K562 (cell line): ENCODE results near the gene SLC48A1. TPM values are rescaled to one million over a fixed set of nuclear protein-coding genes. Genes with fewer than 3 reads are reported as not detected.

ENCODE experiments used
- ARID3B ChIP-seq: fragments of 250-450 bp; sonication (Bioruptor Pico); IDR thresholded peaks from 2 replicates; pipeline ENCODE4 v1.4.0; 2020; ENCODE audit warnings: borderline replicate concordance
- E2F1 ChIP-seq: sonication (generic); formaldehyde crosslinking; IDR thresholded peaks from 2 replicates; pipeline ENCODE4 v1.8.1; 2023; ENCODE audit warnings: mild to moderate bottlenecking, missing genetic modification reagents, moderate library complexity
- ETS1 ChIP-seq: conservative IDR thresholded peaks from 2 replicates; pipeline ENCODE4 v1.6.1; 2011; ENCODE audit warnings: low read depth, mild to moderate bottlenecking, low read length; ENCODE audit not compliant: control insufficient read depth
- HDAC6 ChIP-seq: IDR thresholded peaks from 2 replicates; pipeline ENCODE4 v1.6.1; 2012; ENCODE audit warnings: low read depth, mild to moderate bottlenecking, control low read depth, inconsistent platforms, low read length, moderate library complexity
- HMGN3 ChIP-seq: IDR thresholded peaks from 2 replicates; pipeline ENCODE4 v1.6.1; 2011; ENCODE audit warnings: borderline replicate concordance, low read depth, mild to moderate bottlenecking, mixed read lengths, low read length; ENCODE audit not compliant: insufficient read length; ENCODE audit errors: extremely low read depth
- ILF3 ChIP-seq: fragments of 450-650 bp; IDR thresholded peaks from 2 replicates; pipeline ENCODE4 v1.6.1; 2018; ENCODE audit warnings: antibody characterized with exemption, mild to moderate bottlenecking, moderate library complexity, borderline replicate concordance
- MIER1 ChIP-seq: fragments of 450-650 bp; IDR thresholded peaks from 2 replicates; pipeline ENCODE4 v1.6.1; 2016; ENCODE audit warnings: antibody characterized with exemption, mild to moderate bottlenecking, low read depth
- NR4A1 ChIP-seq, 2 experiments: fragments of 250-450 bp in 1 of 2; fragments of 450-650 bp in 1 of 2; sonication (Bioruptor Pico) in 1 of 2; IDR thresholded peaks; 2 replicates each; pipeline versions ENCODE4 v1.4.0 to v1.6.1; 2016 to 2020; ENCODE audit warnings: mild to moderate bottlenecking in 2 of 2, missing compliant biosample characterization in 1 of 2, missing genetic modification characterization in 1 of 2, moderate library complexity in 1 of 2
- PREB ChIP-seq: sonication (generic); formaldehyde crosslinking; IDR thresholded peaks from 2 replicates; pipeline ENCODE4 v1.8.1; 2023; ENCODE audit warnings: mild to moderate bottlenecking, missing genetic modification reagents
- SIRT6 ChIP-seq: IDR thresholded peaks from one replicate; pipeline ENCODE4 v1.6.1; 2012; ENCODE audit warnings: low read depth, mild to moderate bottlenecking, control low read depth, inconsistent platforms, low read length, moderate library complexity
- TAF15 ChIP-seq: fragments of 200-400 bp; formaldehyde crosslinking; IDR thresholded peaks from 2 replicates; pipeline ENCODE4 v1.6.1; 2017; ENCODE audit warnings: mild to moderate bottlenecking, low read depth, low read length, moderate library complexity
- TFAM ChIP-seq: fragments of 250-450 bp; sonication (Bioruptor Pico); conservative IDR thresholded peaks from 2 replicates; pipeline ENCODE4 v1.5.0; 2021; ENCODE audit warnings: mild to moderate bottlenecking, moderate library complexity
- ZBTB8A ChIP-seq: fragments of 450-650 bp; IDR thresholded peaks from 2 replicates; pipeline ENCODE4 v1.6.1; 2018; ENCODE audit warnings: mild to moderate bottlenecking, moderate library complexity; ENCODE audit not compliant: partially characterized antibody
- ZC3H11A ChIP-seq: IDR thresholded peaks from 2 replicates; pipeline ENCODE4 v1.6.1; 2012; ENCODE audit warnings: low read depth, low read length, improper control_type of control experiment
- ZNF212 ChIP-seq: fragments of 450-650 bp; formaldehyde crosslinking; IDR thresholded peaks from 2 replicates; pipeline ENCODE4 v1.4.0; 2020; ENCODE audit warnings: mild to moderate bottlenecking
- ZNF354B ChIP-seq: fragments of 250-450 bp; sonication (Bioruptor Pico); IDR thresholded peaks from 2 replicates; pipeline ENCODE4 v1.4.0; 2020
- polyA plus RNA-seq, 8 experiments: library from polyadenylated mRNA; depleted of rRNA in 4 of 8; stranded (reverse) in 5 of 8; unstranded in 3 of 8; fragments of >200 nt; fragmentation: Nextera tagmentation in 2 of 8; fragmentation: Illumina TruSeq in 1 of 8; extraction: Ambion mirVana in 2 of 8; extraction: Trizol in 1 of 8; gene quantifications; 2 replicates each; pipeline versions ENCODE4 v1.2.1 to v1.2.3, GENCODE V29; 2011 to 2014; ENCODE audit warnings: inconsistent platforms in 1 of 8, missing spikeins in 1 of 8
- total RNA-seq, 7 experiments: library from RNA; depleted of rRNA in 6 of 7; stranded (reverse); fragments of >200 nt in 6 of 7; fragmentation: Illumina TruSeq in 2 of 7; extraction: Trizol in 2 of 7; gene quantifications; 2 replicates each; pipeline versions ENCODE4 v1.2.1 to v1.2.3, GENCODE V29; 2011 to 2021; ENCODE audit warnings: low replicate concordance in 1 of 7

SLC48A1 gene
- total and polyA plus RNA-seq, 9 of the 15 experiments (the other 6 are each of a cell fraction or from before 2014, with no cell fraction given), result 10.7 to 37.5 (median 18.7) TPM

- TF ChIP-seq TFAM (CRISPR knock-in tag) (no peak), ZNF354B (CRISPR knock-in tag) (no peak), MIER1 (no peak), ILF3 (no peak), PREB (CRISPR knock-in tag) (no peak), ZBTB8A (no peak), SIRT6 (no peak), ZC3H11A (no peak), HMGN3 (no peak), E2F1 (CRISPR knock-in tag) (no peak), TAF15 (no peak), ARID3B (CRISPR knock-in tag) (no peak), HDAC6 (no peak), ZNF212 (CRISPR knock-in tag) (no peak), NR4A1 (CRISPR knock-in tag; IDR thresholded peaks at IDR 0.05) (no peak), NR4A1 (tag; IDR thresholded peaks at IDR 0.05) (no peak), ETS1 (no peak)
Measured at GRCh38 chr12:47777741-47778558, 4.9 kb downstream of the SLC48A1 start (continued).
